Activated T-cell treated with anti-CD3 and anti-CD28 coated beads for 24 hours (primary cell): ENCODE results near the gene SRCIN1.
"Not testable (repeated sequence)": the region's sequence is repeated elsewhere in the genome, so short reads cannot be mapped to it uniquely, and the experiment has no call there.

Source experiments
- DNase-seq: peaks from one replicate; pipeline ENCODE4 v3.0.0-alpha.2; 2020; ENCODE audit warnings: low read depth

SRCIN1 gene

GRCh38 chr17:38507921-38508569 is 97.7 kb downstream of the SRCIN1 start:
- no peak for DNase-seq

- DNase-seq = no peak
These were observed 98.3 kb downstream of the SRCIN1 start for GRCh38 chr17:38507436-38507835.

GRCh38 chr17:38504216-38504615 is 101.5 kb downstream of the SRCIN1 start:
- DNase-seq = no peak

- DNase-seq = not testable (repeated sequence)
These were observed 102.4 kb downstream of the SRCIN1 start for GRCh38 chr17:38503286-38503913.

- DNase-seq = not testable (repeated sequence)
These were observed 104.0 kb downstream of the SRCIN1 start for GRCh38 chr17:38501718-38502117.

- not testable (repeated sequence) for DNase-seq
These were observed 106.5 kb downstream of the SRCIN1 start for GRCh38 chr17:38499230-38499629.

GRCh38 chr17:38498353-38498752 is 107.4 kb downstream of the SRCIN1 start:
- no peak for DNase-seq

- not testable (repeated sequence) for DNase-seq
These were observed 108.1 kb downstream of the SRCIN1 start for GRCh38 chr17:38497656-38498055.

GRCh38 chr17:38494152-38494551 is 111.6 kb downstream of the SRCIN1 start:
- DNase-seq = not testable (repeated sequence)

GRCh38 chr17:38492067-38493040 is 113.4 kb downstream of the SRCIN1 start:
- peak; percentile 85 for DNase-seq

GRCh38 chr17:38491346-38492066 is 114.2 kb downstream of the SRCIN1 start:
- not testable (repeated sequence) for DNase-seq

- DNase-seq = not testable (repeated sequence)
These were observed 116.0 kb downstream of the SRCIN1 start for GRCh38 chr17:38489774-38490173.

- not testable (repeated sequence) for DNase-seq
These were observed 120.0 kb downstream of the SRCIN1 start for GRCh38 chr17:38485681-38486298.

- no peak for DNase-seq
These were observed 120.6 kb downstream of the SRCIN1 start for GRCh38 chr17:38485146-38485468.

- DNase-seq = peak; percentile 59
These were observed 121.3 kb downstream of the SRCIN1 start for GRCh38 chr17:38484242-38485145.

- not testable (repeated sequence) for DNase-seq
These were observed 123.1 kb downstream of the SRCIN1 start for GRCh38 chr17:38482700-38483043.

GRCh38 chr17:38482039-38482699 is 123.6 kb downstream of the SRCIN1 start:
- DNase-seq = not testable (repeated sequence)
